Epithelial cell of esophagus (primary cell): ENCODE measurements around the gene MS4A1.
"Not testable (repeated sequence)": the region's sequence is repeated elsewhere in the genome, so short reads cannot be mapped to it uniquely, and the experiment has no call there.

ENCODE experiments used
- DNase-seq: peaks from one replicate; pipeline ENCODE4 v3.0.0; 2010; ENCODE audit warnings: low read depth
- H3K4me3 ChIP-seq: 2 replicates; pipeline ENCODE4 v1.5.1; 2011; ENCODE audit warnings: mild to moderate bottlenecking, low read length, control low read depth
- TF ChIP-seq, protein P1 (sequence below): IDR thresholded peaks from 2 replicates; pipeline ENCODE4 v1.5.1; 2011; ENCODE audit warnings: low read depth, mild to moderate bottlenecking, low read length, control low read depth, inconsistent platforms; ENCODE audit not compliant: insufficient read depth; ENCODE audit errors: missing control alignments

The MS4A1 gene

GRCh38 chr11:60447070-60447469 is 8.6 kb upstream of the MS4A1 start:
- TF ChIP-seq, protein P1, sequence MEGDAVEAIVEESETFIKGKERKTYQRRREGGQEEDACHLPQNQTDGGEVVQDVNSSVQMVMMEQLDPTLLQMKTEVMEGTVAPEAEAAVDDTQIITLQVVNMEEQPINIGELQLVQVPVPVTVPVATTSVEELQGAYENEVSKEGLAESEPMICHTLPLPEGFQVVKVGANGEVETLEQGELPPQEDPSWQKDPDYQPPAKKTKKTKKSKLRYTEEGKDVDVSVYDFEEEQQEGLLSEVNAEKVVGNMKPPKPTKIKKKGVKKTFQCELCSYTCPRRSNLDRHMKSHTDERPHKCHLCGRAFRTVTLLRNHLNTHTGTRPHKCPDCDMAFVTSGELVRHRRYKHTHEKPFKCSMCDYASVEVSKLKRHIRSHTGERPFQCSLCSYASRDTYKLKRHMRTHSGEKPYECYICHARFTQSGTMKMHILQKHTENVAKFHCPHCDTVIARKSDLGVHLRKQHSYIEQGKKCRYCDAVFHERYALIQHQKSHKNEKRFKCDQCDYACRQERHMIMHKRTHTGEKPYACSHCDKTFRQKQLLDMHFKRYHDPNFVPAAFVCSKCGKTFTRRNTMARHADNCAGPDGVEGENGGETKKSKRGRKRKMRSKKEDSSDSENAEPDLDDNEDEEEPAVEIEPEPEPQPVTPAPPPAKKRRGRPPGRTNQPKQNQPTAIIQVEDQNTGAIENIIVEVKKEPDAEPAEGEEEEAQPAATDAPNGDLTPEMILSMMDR, result no peak
- DNase-seq, result no peak

GRCh38 chr11:60447846-60448245 is 7.8 kb upstream of the MS4A1 start:
- no peak overlapping the region for H3K4me3 ChIP-seq
- DNase-seq, result no peak
- TF ChIP-seq, protein P1, result no peak

More at GRCh38 chr11:60447070-60447469, 8.6 kb upstream of the MS4A1 start:
- no peak overlapping the region for H3K4me3 ChIP-seq

DNA sequence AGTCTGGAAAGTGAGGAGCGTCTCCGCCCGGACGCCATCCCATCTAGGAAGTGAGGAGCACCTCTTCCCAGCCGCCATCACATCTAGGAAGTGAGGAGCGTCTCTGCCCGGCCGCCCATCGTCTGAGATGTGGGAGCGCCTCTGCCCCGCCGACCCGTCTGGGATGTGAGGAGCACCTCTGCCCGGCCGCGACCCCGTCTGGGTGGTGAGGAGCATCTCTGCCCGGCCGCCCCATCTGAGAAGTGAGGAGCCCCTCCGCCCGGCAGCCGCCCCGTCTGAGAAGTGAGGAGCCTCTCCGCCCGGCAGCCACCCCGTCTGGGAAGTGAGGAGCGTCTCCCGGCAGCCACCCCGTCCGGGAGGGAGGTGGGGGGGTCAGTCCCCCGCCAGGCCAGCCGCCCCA is 4.5 kb upstream of the MS4A1 start:
- not testable (repeated sequence) for DNase-seq, H3K4me3 ChIP-seq

DNA sequence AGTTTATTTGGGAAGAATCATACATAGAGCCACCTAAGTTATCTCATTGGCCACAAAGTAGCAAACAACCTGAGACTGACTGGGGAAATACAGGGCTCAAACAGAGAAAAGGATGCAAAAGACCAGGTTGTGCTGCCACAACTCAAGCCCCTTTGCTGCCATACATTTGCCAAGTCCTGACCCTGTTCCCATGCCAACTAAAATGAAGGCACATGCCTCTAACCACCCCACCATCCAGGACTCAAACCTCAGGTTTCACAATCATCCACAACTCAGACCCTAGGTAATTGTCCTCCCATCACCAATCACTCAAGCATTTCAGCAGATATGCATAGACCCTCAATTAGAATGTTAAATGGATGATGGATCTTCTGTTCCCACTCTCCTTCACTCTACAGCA is 1.4 kb upstream of the MS4A1 start:
- H3K4me3 ChIP-seq, result no peak overlapping the region
- TF ChIP-seq, protein P1, result no peak
- no peak for DNase-seq

DNA sequence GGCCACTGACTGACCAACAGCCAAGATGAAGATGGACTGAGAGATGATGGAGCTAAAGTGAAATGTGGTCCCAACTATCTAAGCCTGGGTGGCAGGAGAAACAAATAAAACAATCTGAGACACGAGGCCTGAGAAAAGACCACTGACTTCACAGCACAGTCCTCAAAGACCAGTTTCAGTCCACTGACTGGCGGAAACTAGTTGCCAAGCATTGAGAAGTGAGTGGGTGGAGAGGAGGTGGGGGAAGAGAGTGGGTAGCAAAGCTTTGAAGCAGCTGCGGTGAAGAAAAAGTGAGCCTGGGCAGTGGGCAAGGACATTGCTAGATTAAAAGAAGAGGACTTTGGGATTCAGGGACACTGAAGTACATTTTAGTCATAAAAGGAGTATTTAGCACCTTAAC is 1.9 kb downstream of the MS4A1 start:
- TF ChIP-seq, protein P1, result no peak
- no peak for DNase-seq
- no peak overlapping the region for H3K4me3 ChIP-seq

DNA sequence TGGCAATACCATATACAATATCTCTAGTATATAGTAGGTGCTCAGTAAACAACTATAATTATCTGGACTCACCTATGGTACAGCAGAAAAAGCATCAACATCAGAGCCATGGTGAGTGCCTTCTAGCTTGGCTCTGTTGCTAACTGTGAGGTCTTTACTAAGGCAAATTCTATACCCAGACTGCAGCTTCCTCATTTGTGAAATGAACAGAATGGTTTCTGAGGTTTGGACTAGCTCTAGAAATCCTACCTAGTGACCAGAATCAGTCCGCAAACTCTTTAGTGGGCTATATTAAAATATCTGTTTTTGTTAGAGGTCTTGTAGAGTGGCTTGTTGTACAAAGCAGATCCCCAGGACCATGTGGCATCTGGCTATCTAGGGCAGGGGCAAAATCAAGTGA is 3.7 kb downstream of the MS4A1 start:
- no peak for DNase-seq
- no peak overlapping the region for H3K4me3 ChIP-seq
- TF ChIP-seq, protein P1, result no peak

GRCh38 chr11:60468829-60469228 is 13.2 kb downstream of the MS4A1 start:
- TF ChIP-seq, protein P1, result no peak
- no peak overlapping the region for H3K4me3 ChIP-seq
- no peak for DNase-seq

- TF ChIP-seq, protein P1, result no peak
- no peak for DNase-seq
- H3K4me3 ChIP-seq, result no peak overlapping the region
Observed at GRCh38 chr11:60469723-60470122, 14.1 kb downstream of the MS4A1 start.
